H1 (cell line): ENCODE data around the gene C3orf18. TPM values are rescaled to one million over a fixed set of nuclear protein-coding genes. Genes with fewer than 3 reads are reported as not detected.

Experiments
- CTCF ChIA-PET: fragments of 300-600 bp; sonication (Branson Sonifier 250); formaldehyde crosslinking; loops from one replicate; lab custom pipeline; 2021; ENCODE audit not compliant: partially characterized antibody; lab: Charles Lee
- POLR2A ChIA-PET: fragments of 300-600 bp; sonication (Branson Sonifier 250); formaldehyde crosslinking; loops from one replicate; lab custom pipeline; 2021; ENCODE audit warnings: inconsistent platforms; ENCODE audit not compliant: partially characterized antibody; lab: Charles Lee
- DNase-seq, 2 experiments: peaks; one replicate each; pipeline versions ENCODE4 v3.0.0 to v3.0.0-alpha.2; 2010 to 2022; ENCODE audit warnings: low spot score in 2 of 2, low read depth in 1 of 2, mixed read lengths in 1 of 2
- FAIRE-seq: peaks from 2 replicates; lab custom pipeline; 2011; peaks lifted over from hg19 to GRCh38; lab: Jason Lieb, UNC
- H2AFZ ChIP-seq: 2 replicates; pipeline ENCODE4 v1.8.1; 2012; ENCODE audit warnings: low read length, inconsistent platforms
- H2AK5ac ChIP-seq: 2 replicates; pipeline ENCODE4 v1.6.1; 2013; ENCODE audit warnings: low read depth, low read length
- H2BK120ac ChIP-seq: replicated peaks from 2 replicates; pipeline ENCODE3; 2013; ENCODE audit warnings: low read depth, low read length, inconsistent platforms
- H2BK12ac ChIP-seq: 2 replicates; pipeline ENCODE4 v1.6.1; 2013; ENCODE audit warnings: low read depth, low read length
- H2BK15ac ChIP-seq: 2 replicates; pipeline ENCODE4 v1.6.1; 2013; ENCODE audit warnings: low read length
- H2BK20ac ChIP-seq: 2 replicates; pipeline ENCODE4 v1.6.1; 2013; ENCODE audit warnings: low read length
- H2BK5ac ChIP-seq: 2 replicates; pipeline ENCODE4 v1.6.1; 2013; ENCODE audit warnings: low read depth, low read length
- H3K14ac ChIP-seq: 2 replicates; pipeline ENCODE4 v1.6.1; 2013; ENCODE audit warnings: inconsistent platforms; ENCODE audit not compliant: insufficient read length
- H3K18ac ChIP-seq: 2 replicates; pipeline ENCODE4 v1.6.1; 2013; ENCODE audit warnings: low read length; ENCODE audit errors: extremely low read depth
- H3K23ac ChIP-seq: 2 replicates; pipeline ENCODE4 v1.6.1; 2013; ENCODE audit warnings: inconsistent platforms; ENCODE audit not compliant: insufficient read length
- H3K23me2 ChIP-seq: 2 replicates; pipeline ENCODE4 v1.6.1; 2013; ENCODE audit warnings: low read depth, low read length
- H3K27ac ChIP-seq: 2 replicates; pipeline ENCODE4 v1.6.1; 2011; ENCODE audit warnings: low read depth, low read length, inconsistent platforms
- H3K27me3 ChIP-seq, 4 experiments: replicated peaks in 1 of 4; 1 replicate in 1 of 4; 2 replicates in 3 of 4; pipeline versions ENCODE4 v1.6.1 to v1.8.1; 2011 to 2013; ENCODE audit warnings: low read length in 3 of 4, mild to moderate bottlenecking in 3 of 4, inconsistent platforms in 2 of 4, mixed read lengths in 2 of 4, moderate library complexity in 1 of 4; ENCODE audit not compliant: control insufficient read depth in 3 of 4, insufficient read depth in 3 of 4; ENCODE audit errors: extremely low read depth in 1 of 4
- H3K36me3 ChIP-seq, 4 experiments: 2 replicates each; pipeline versions ENCODE4 v1.6.1 to v1.8.1; 2011 to 2013; ENCODE audit warnings: mild to moderate bottlenecking in 4 of 4, low read length in 3 of 4, moderate library complexity in 2 of 4, control low read depth in 1 of 4, inconsistent platforms in 1 of 4; ENCODE audit not compliant: insufficient read depth in 4 of 4, control insufficient read depth in 2 of 4
- H3K4ac ChIP-seq: replicated peaks from 2 replicates; pipeline ENCODE3; 2013; ENCODE audit warnings: low read length, low read depth, mixed read lengths, inconsistent platforms; ENCODE audit not compliant: insufficient read length
- H3K4me1 ChIP-seq, 4 experiments: replicated peaks in 1 of 4; 1 replicate in 1 of 4; 2 replicates in 3 of 4; pipeline versions ENCODE4 v1.6.1 to v1.8.1; 2011 to 2013; ENCODE audit warnings: low read length in 3 of 4, inconsistent platforms in 2 of 4, mixed read lengths in 1 of 4; ENCODE audit not compliant: insufficient read depth in 4 of 4, control insufficient read depth in 3 of 4
- H3K4me2 ChIP-seq, 2 experiments: 2 replicates each; pipeline versions ENCODE4 v1.6.1 to v1.8.1; 2011 to 2013; ENCODE audit warnings: low read depth in 2 of 2, low read length in 2 of 2, control low read depth in 1 of 2, inconsistent platforms in 1 of 2, mild to moderate bottlenecking in 1 of 2; ENCODE audit not compliant: insufficient read depth in 1 of 2
- H3K4me3 ChIP-seq, 4 experiments: fragments of 200-600, 300-600 bp in 1 of 4; sonication (generic), shearing (Covaris generic), sonication (Bioruptor Twin) in 1 of 4; 2 replicates each; pipeline versions ENCODE4 v1.5.1 to v1.8.1; 2011 to 2016; ENCODE audit warnings: low read length in 4 of 4, low read depth in 3 of 4, control low read depth in 2 of 4, inconsistent platforms in 2 of 4, mild to moderate bottlenecking in 2 of 4, mixed read lengths in 1 of 4, moderate library complexity in 1 of 4; ENCODE audit not compliant: insufficient read depth in 2 of 4; ENCODE audit errors: extremely low read depth in 1 of 4
- H3K56ac ChIP-seq: replicated peaks from 2 replicates; pipeline ENCODE3; 2013; ENCODE audit warnings: low read depth, mild to moderate bottlenecking, mixed read lengths, low read length, inconsistent platforms; ENCODE audit not compliant: insufficient read length
- H3K79me1 ChIP-seq: 2 replicates; pipeline ENCODE4 v1.6.1; 2013; ENCODE audit warnings: low read depth, low read length, control low read depth
- H3K79me2 ChIP-seq, 2 experiments: 2 replicates each; pipeline versions ENCODE4 v1.6.1 to v1.8.1; 2012 to 2013; ENCODE audit warnings: low read length in 2 of 2, mild to moderate bottlenecking in 2 of 2, inconsistent platforms in 1 of 2; ENCODE audit not compliant: insufficient read depth in 2 of 2, control insufficient read depth in 1 of 2
- H3K9ac ChIP-seq, 4 experiments: replicated peaks in 1 of 4; 1 replicate in 1 of 4; 2 replicates in 3 of 4; pipeline versions ENCODE4 v1.6.1 to v1.8.1; 2011 to 2013; ENCODE audit warnings: low read depth in 3 of 4, low read length in 3 of 4, control low read depth in 2 of 4, mild to moderate bottlenecking in 2 of 4, moderate library complexity in 2 of 4, inconsistent platforms in 1 of 4; ENCODE audit errors: extremely low read depth in 1 of 4
- H3K9me3 ChIP-seq, 2 experiments: 2 replicates each; pipeline versions ENCODE4 v1.6.1 to v1.8.1; 2012 to 2013; ENCODE audit warnings: mild to moderate bottlenecking in 2 of 2, moderate library complexity in 2 of 2, control low read depth in 1 of 2, inconsistent platforms in 1 of 2, low read depth in 1 of 2, low read length in 1 of 2, mixed read lengths in 1 of 2; ENCODE audit not compliant: insufficient read depth in 2 of 2
- H4K20me1 ChIP-seq, 2 experiments: replicated peaks in 1 of 2; 2 replicates each; pipeline versions ENCODE3 to v1.8.1; 2011 to 2013; ENCODE audit warnings: inconsistent platforms in 2 of 2, low read length in 2 of 2, mild to moderate bottlenecking in 1 of 2; ENCODE audit not compliant: insufficient read depth in 2 of 2, control insufficient read depth in 1 of 2
- H4K5ac ChIP-seq: 2 replicates; pipeline ENCODE4 v1.6.1; 2013; ENCODE audit warnings: low read length, low read depth, mixed read lengths, inconsistent platforms; ENCODE audit not compliant: insufficient read length
- H4K8ac ChIP-seq: 2 replicates; pipeline ENCODE4 v1.8.0; 2013; ENCODE audit warnings: mild to moderate bottlenecking, moderate library complexity, low read length, inconsistent platforms; ENCODE audit not compliant: insufficient read depth; ENCODE audit errors: extremely low read depth
- H4K91ac ChIP-seq: replicated peaks from 2 replicates; pipeline ENCODE3; 2013; ENCODE audit warnings: low read length, mixed read lengths, inconsistent platforms; ENCODE audit not compliant: insufficient read length
- CTCF ChIP-seq, 3 experiments: IDR thresholded peaks; 1 replicate in 2 of 3; 2 replicates in 1 of 3; pipeline versions ENCODE4 v1.5.1 to v1.6.1; 2011; ENCODE audit warnings: low read length in 3 of 3, mild to moderate bottlenecking in 3 of 3, inconsistent platforms in 2 of 3, low read depth in 1 of 3, moderate library complexity in 1 of 3; ENCODE audit not compliant: insufficient read depth in 1 of 3; ENCODE audit errors: control extremely low read depth in 1 of 3
- EP300 ChIP-seq, 2 experiments: IDR thresholded peaks; 1 replicate in 1 of 2; 2 replicates in 1 of 2; pipeline ENCODE4 v1.6.1; 2011 to 2012; ENCODE audit warnings: low read depth in 2 of 2, low read length in 2 of 2, mild to moderate bottlenecking in 2 of 2, borderline replicate concordance in 1 of 2, inconsistent platforms in 1 of 2, moderate library complexity in 1 of 2
- POLR2A ChIP-seq, 2 experiments: IDR thresholded peaks; 1 replicate in 1 of 2; 2 replicates in 1 of 2; pipeline ENCODE4 v1.6.1; 2011; ENCODE audit warnings: low read depth in 2 of 2, low read length in 2 of 2, mild to moderate bottlenecking in 2 of 2; ENCODE audit errors: control extremely low read depth in 1 of 2
- SIX5 ChIP-seq: IDR thresholded peaks from 2 replicates; pipeline ENCODE4 v1.6.1; 2011; ENCODE audit warnings: mild to moderate bottlenecking, low read depth, low read length
- SRF ChIP-seq: IDR thresholded peaks from 2 replicates; pipeline ENCODE4 v1.6.1; 2011; ENCODE audit warnings: mild to moderate bottlenecking, low read depth, low read length, moderate library complexity
- TAF1 ChIP-seq: IDR thresholded peaks from 2 replicates; pipeline ENCODE4 v1.6.1; 2011; ENCODE audit warnings: mild to moderate bottlenecking, low read depth, low read length
- TBP ChIP-seq: IDR thresholded peaks from 2 replicates; pipeline ENCODE4 v1.6.1; 2011; ENCODE audit warnings: low read depth, low read length, improper control_type of control experiment
- TCF12 ChIP-seq: IDR thresholded peaks from 2 replicates; pipeline ENCODE4 v1.6.1; 2011; ENCODE audit warnings: low read depth, mild to moderate bottlenecking, low read length
- USF2 ChIP-seq: IDR thresholded peaks from 2 replicates; pipeline ENCODE4 v1.6.1; 2011; ENCODE audit warnings: low read length, improper control_type of control experiment
- YY1 ChIP-seq: IDR thresholded peaks from 2 replicates; pipeline ENCODE4 v1.6.1; 2011; ENCODE audit warnings: low read depth, mild to moderate bottlenecking, low read length
- WGBS, 2 experiments: shearing (Covaris generic) in 1 of 2; methylation state at CpG; one replicate each; pipeline versions ENCODE4 v1.1.6 to v1.1.7; 2013 to 2015; ENCODE audit warnings: low lambda C conversion rate in 2 of 2, mixed read lengths in 2 of 2, inconsistent platforms in 1 of 2, low coverage in 1 of 2, missing lambda C conversion rate in 1 of 2; ENCODE audit not compliant: insufficient replicate concordance in 2 of 2, insufficient coverage in 1 of 2, insufficient read length in 1 of 2; ENCODE audit errors: extremely low coverage in 1 of 2, missing lambda C conversion rate in 1 of 2; 5-methylcytosine and 5-hydroxymethylcytosine counted together
- polyA plus RNA-seq, 7 experiments: library from polyadenylated mRNA; depleted of rRNA in 3 of 7; stranded (reverse) in 5 of 7; unstranded in 2 of 7; fragments of >200 nt in 5 of 7; fragments of 200-250 nt in 2 of 7; gene quantifications; 1 replicate in 5 of 7; 2 replicates in 1 of 7; 4 replicates in 1 of 7; pipeline versions ENCODE4 v1.2.1 to v1.2.3, GENCODE V29; 2011 to 2013; ENCODE audit warnings: missing spikeins in 2 of 7, mixed read lengths in 2 of 7
- total RNA-seq: library from RNA; stranded (reverse); fragmentation: NEBNext Ultra II Directional; extraction: Animal tissue kit (Norgen Biotek cat#: 25700); gene quantifications from 2 replicates; pipeline ENCODE4 v1.2.1, GENCODE V29; 2021

Gene C3orf18
- total and polyA plus RNA-seq, 2 of the 8 experiments (the other 6 are each of a cell fraction or from before 2014, with no cell fraction given) = 7.5 to 15.0 TPM

GRCh38 chr3:50608278-50608677, 40.7 kb upstream of the C3orf18 start:
- Histone ChIP-seq H3K79me1 (no peaks in the 10 kb centered on the region), H3K14ac (no peak overlapping the region), H2BK120ac (no peak overlapping the region), H2BK12ac (no peak overlapping the region), H3K79me2 (no peaks in the 10 kb centered on the region), H3K9me3 (no peaks in the 10 kb centered on the region), H3K4me3 (no peak overlapping the region), H4K91ac (no peak overlapping the region), H3K4me1 (peaks cover 0 to 12% (median 4%) of the 10 kb centered on the region in 4 experiments; a peak in 5 of 7 replicates), H4K8ac (no peak overlapping the region), H3K23me2 (peaks cover 4% of the 10 kb centered on the region; the same call in 1 of the 2 replicates), H3K9ac (no peak overlapping the region), H3K27me3 (peaks cover 12 to 31% (median 26%) of the 10 kb centered on the region in 4 experiments; a peak in 6 of 7 replicates), H2BK15ac (no peak overlapping the region), H2BK5ac (no peak overlapping the region), H2AFZ (no peak overlapping the region), H3K4ac (no peak overlapping the region), H3K27ac (no peak overlapping the region), H3K36me3 (no peaks in the 10 kb centered on the region), H3K56ac (no peak overlapping the region), H4K5ac (no peak overlapping the region), H4K20me1 (peaks cover 0 to 11% of the 10 kb centered on the region in 2 experiments), H3K23ac (no peak overlapping the region), H3K4me2 (no peak overlapping the region), H3K18ac (no peak overlapping the region), H2BK20ac (no peak overlapping the region), H2AK5ac (no peak overlapping the region)
- DNase-seq (no peak), FAIRE-seq (no peak)
- CTCF ChIA-PET = interaction anchor here (0.6 to 50.4 kb wide), 4 partner anchors 18 to 399 kb away, joined by 3 to 1262 read pairs (median 548); partner anchors contain the start of genes C3orf18, DOCK3 and HEMK1
- 86% methylated on average over 7 of the region's 7 CpGs; no CpG with 5 or more reads in 1 of the 2 experiments for WGBS, 2 experiments
- POLR2A ChIA-PET = interaction anchor here (1.3 to 2.0 kb wide), 3 partner anchors 9 to 15 kb away, joined by 3 to 6 read pairs (median 4); partner anchors contain the start of gene MAPKAPK3
- TF ChIP-seq TBP (no peak), TAF1 (no peak), EP300 (IDR thresholded peaks at IDR 0.05; ENCODE audit: borderline replicate concordance in 1 of 2, low read depth in 2 of 2, low read length in 2 of 2) (no peak), SIX5 (no peak), USF2 (no peak), SRF (no peak), POLR2A (IDR thresholded peaks at IDR 0.05; ENCODE audit: control extremely low read depth in 1 of 2, low read depth in 2 of 2, low read length in 2 of 2) (no peak), TCF12 (no peak), CTCF (IDR thresholded peaks at IDR 0.05; ENCODE audit: control extremely low read depth in 1 of 3, insufficient read depth in 1 of 3, low read depth in 1 of 3, low read length in 3 of 3) (no peak), YY1 (no peak)
